Nephron (organoid): ENCODE data around the gene PPP1CA.

Experiments
- H3K27ac Mint-ChIP-seq, 3 experiments: 2 replicates each; pipeline ENCODE4 v1.8.0; 2020; ENCODE audit warnings: mixed read lengths in 3 of 3, mild to moderate bottlenecking in 2 of 3, moderate library complexity in 1 of 3
- H3K27me3 Mint-ChIP-seq: 2 replicates; pipeline ENCODE4 v1.8.0; 2021; ENCODE audit warnings: low read depth, mild to moderate bottlenecking, moderate library complexity, mixed read lengths
- H3K36me3 Mint-ChIP-seq: 2 replicates; pipeline ENCODE4 v1.8.0; 2020; ENCODE audit warnings: low read depth, mixed read lengths
- H3K4me1 Mint-ChIP-seq: 2 replicates; pipeline ENCODE4 v1.8.0; 2020; ENCODE audit warnings: mixed read lengths
- H3K4me3 Mint-ChIP-seq, 3 experiments: 2 replicates each; pipeline ENCODE4 v1.8.0; 2020; ENCODE audit warnings: mild to moderate bottlenecking in 3 of 3, mixed read lengths in 3 of 3, moderate library complexity in 2 of 3
- H3K9me3 Mint-ChIP-seq: 2 replicates; pipeline ENCODE4 v1.8.0; 2020; ENCODE audit warnings: mixed read lengths
- TF ChIP-seq, protein P1 (sequence below), 3 experiments: fragments of 200-600 bp; sonication (generic); IDR thresholded peaks; one replicate each; pipeline ENCODE4 v1.5.0; 2021; ENCODE audit warnings: antibody characterized with exemption in 3 of 3; ENCODE audit not compliant: unreplicated experiment in 3 of 3

The PPP1CA gene

DNA sequence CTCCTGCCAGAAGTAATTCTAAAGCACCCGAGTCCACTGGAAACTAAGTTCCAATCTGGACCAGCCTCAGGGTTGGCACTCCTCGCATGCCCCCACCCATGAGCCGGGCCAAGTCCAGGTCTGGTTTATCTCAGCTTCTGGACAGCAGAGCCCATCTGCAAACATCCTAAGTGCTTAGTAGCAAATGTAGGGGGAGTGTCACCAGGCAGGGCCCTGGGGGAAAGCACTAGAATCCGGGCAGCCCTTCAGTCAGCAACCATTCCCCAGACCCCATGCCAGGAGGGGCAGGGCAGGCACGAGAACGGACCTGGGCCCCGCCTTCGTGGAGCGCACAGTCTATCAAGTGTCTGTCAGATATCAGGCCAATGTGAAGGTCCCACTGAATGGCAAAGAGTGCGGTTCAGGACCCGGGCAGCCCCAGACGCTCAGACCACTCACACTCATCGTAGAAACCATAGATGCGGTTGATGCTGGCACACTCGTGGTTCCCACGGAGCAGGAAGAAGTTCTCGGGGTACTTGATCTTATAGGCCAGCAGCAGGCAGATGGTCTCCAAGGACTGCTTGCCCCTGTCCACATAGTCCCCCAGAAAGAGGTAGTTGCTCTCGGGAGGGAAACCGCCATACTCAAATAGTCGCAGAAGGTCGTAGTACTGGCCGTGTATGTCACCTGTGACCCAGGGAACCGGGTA, 1.3 kb downstream of the PPP1CA start:
- H3K4me3 Mint-ChIP-seq, result peak overlapping the region; percentile 84 to 94 (median 91)
- H3K4me1 Mint-ChIP-seq, result peaks cover 18% of the 10 kb centered on the region
- H3K36me3 Mint-ChIP-seq, result peaks cover 14% of the 10 kb centered on the region
- peak overlapping the region; percentile 74 to 85 (median 81) for H3K27ac Mint-ChIP-seq
- H3K27me3 Mint-ChIP-seq, result no peaks in the 10 kb centered on the region
- TF ChIP-seq, protein P1, sequence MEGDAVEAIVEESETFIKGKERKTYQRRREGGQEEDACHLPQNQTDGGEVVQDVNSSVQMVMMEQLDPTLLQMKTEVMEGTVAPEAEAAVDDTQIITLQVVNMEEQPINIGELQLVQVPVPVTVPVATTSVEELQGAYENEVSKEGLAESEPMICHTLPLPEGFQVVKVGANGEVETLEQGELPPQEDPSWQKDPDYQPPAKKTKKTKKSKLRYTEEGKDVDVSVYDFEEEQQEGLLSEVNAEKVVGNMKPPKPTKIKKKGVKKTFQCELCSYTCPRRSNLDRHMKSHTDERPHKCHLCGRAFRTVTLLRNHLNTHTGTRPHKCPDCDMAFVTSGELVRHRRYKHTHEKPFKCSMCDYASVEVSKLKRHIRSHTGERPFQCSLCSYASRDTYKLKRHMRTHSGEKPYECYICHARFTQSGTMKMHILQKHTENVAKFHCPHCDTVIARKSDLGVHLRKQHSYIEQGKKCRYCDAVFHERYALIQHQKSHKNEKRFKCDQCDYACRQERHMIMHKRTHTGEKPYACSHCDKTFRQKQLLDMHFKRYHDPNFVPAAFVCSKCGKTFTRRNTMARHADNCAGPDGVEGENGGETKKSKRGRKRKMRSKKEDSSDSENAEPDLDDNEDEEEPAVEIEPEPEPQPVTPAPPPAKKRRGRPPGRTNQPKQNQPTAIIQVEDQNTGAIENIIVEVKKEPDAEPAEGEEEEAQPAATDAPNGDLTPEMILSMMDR (IDR thresholded peaks at IDR 0.05; ENCODE audit: unreplicated experiment in 3 of 3), result no peak
- no peaks in the 10 kb centered on the region for H3K9me3 Mint-ChIP-seq

GRCh38 chr11:67398661-67399563, 2.7 kb downstream of the PPP1CA start:
- TF ChIP-seq, protein P1 (IDR thresholded peaks at IDR 0.05; ENCODE audit: unreplicated experiment in 3 of 3), result no peak
- Mint-ChIP-seq H3K27me3 (no peaks in the 10 kb centered on the region), H3K27ac (no peak overlapping the region), H3K9me3 (no peaks in the 10 kb centered on the region), H3K36me3 (peaks cover 14% of the 10 kb centered on the region), H3K4me1 (peaks cover 14% of the 10 kb centered on the region), H3K4me3 (peak overlapping the region; percentile 51 to 91 (median 66))

DNA sequence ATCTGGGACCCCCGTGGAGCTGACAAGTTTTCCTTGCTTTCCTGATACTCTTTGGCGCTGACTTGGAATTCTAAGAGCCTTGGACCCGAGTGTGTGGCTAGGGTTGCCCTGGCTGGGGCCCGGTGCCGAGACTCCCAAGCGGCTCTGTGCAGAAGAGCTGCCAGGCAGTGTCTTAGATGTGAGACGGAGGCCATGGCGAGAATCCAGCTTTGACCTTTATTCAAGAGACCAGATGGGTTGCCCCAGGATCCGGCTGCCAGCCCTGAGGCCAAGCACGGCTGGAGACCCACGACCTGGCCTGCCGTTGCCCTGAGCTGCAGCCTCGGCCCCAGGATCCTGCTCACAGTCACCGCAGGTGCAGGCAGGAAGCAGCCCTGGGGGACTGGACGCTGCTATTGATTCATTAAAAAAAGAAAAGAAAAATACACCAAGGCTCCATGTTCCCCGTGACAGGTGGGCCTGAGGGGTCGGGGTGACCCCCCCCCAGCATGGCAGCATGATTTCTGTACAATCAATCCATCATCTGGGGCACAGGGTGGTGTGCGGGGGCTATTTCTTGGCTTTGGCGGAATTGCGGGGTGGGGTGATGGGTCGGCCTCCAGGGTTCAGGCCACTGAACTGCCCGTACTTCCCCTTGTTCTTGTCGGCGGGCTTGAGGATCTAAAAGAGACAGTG, 3.5 kb downstream of the PPP1CA start:
- peak overlapping the region; percentile 40 to 55 (median 55) for H3K4me3 Mint-ChIP-seq
- H3K27me3 Mint-ChIP-seq, result no peaks in the 10 kb centered on the region
- TF ChIP-seq, protein P1 (IDR thresholded peaks at IDR 0.05; ENCODE audit: unreplicated experiment in 3 of 3), result no peak
- H3K36me3 Mint-ChIP-seq, result peaks cover 14% of the 10 kb centered on the region
- no peaks in the 10 kb centered on the region for H3K9me3 Mint-ChIP-seq
- H3K27ac Mint-ChIP-seq, result no peak overlapping the region
- H3K4me1 Mint-ChIP-seq, result peaks cover 17% of the 10 kb centered on the region

DNA sequence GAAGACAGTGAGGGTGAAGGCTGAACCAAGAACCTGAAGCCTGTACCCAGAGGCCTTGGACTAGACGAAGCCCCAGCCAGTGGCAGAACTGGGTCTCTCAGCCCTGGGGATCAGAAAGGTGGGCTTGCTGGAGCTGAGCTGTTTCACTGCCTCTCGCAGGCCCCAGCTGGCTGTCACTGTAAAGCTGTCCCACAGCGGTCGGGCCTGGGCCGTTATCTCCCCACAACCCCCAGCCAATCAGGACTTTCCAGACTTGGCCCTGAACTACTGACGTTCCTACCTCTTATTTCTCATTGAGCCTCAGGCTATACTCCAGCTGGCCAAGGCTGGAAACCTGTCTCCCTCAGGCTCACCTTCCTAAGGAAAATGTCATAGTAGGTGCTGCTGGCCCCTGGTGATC, 4.1 kb downstream of the PPP1CA start:
- Mint-ChIP-seq H3K36me3 (peaks cover 14% of the 10 kb centered on the region), H3K4me3 (peak overlapping the region; percentile 40 to 55 (median 55)), H3K27ac (no peak overlapping the region), H3K4me1 (peaks cover 20% of the 10 kb centered on the region), H3K9me3 (no peaks in the 10 kb centered on the region), H3K27me3 (no peaks in the 10 kb centered on the region)
- TF ChIP-seq, protein P1 (IDR thresholded peaks at IDR 0.05; ENCODE audit: unreplicated experiment in 3 of 3), result no peak

- TF ChIP-seq, protein P1 (IDR thresholded peaks at IDR 0.05; ENCODE audit: unreplicated experiment in 3 of 3), result no peak
- Mint-ChIP-seq H3K4me3 (peak overlapping the region; percentile 38 to 46 (median 45)), H3K36me3 (peaks cover 14% of the 10 kb centered on the region), H3K4me1 (peaks cover 23% of the 10 kb centered on the region), H3K9me3 (no peaks in the 10 kb centered on the region), H3K27me3 (no peaks in the 10 kb centered on the region), H3K27ac (peak overlapping the region in 2 of 3 experiments; percentile 31 to 62)
Observed at GRCh38 chr11:67396587-67397389, 4.9 kb downstream of the PPP1CA start.
